HG03378 (cell line): ENCODE data around the gene BYSL.

Experiments
- ATAC-seq: cut with Tn5 transposase; IDR thresholded peaks from one replicate; pipeline ENCODE4 v1.9.1; 2021; ENCODE audit warnings: mild to moderate bottlenecking, moderate library complexity; ENCODE audit not compliant: unreplicated experiment

BYSL gene

DNA sequence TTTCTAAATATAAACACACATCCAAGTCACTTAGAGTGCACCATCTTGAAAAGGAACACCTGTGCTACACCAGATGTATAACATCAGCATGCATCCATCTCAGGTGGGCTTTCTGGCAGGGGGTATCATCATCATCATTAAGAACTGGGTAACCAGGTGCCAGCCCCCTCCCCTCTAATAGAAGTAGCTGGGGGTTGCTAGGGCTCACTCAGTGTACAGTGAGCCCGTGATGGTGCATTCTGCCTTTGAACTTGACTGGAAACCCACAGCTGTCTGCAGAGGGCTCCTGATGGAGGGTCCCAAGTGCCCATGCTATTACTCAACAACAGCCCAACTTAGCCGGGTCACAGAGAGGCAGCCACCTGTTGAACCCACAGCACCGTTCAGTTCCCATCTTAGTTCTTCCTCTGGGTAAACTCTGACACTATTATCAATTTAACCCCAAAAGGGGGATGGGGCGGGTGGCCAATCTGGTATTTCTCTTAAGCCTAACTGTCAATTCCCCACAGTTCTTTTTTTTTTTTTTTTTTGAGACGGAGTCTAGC lies 53.1 kb downstream of the BYSL start:
- ATAC-seq = no peak

DNA sequence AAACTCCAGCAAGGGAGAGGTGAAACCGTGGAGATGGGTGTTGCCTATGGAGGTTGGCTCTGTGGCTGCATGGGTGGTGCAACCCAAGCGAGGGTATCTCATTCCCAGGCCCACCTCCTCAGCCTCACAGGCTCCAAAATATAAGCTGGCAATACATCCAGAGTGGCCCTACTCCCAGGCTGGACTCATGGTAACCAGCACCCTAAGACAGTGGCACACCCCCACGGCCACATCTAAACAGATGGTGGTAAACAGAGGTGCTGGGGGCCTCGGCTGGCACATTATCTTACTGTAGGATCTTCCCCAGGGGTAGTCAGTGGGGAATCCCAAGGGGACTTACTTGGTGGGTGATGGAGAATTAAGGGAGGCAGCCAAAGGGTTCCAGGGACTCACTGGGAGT lies 54.0 kb downstream of the BYSL start:
- ATAC-seq = no peak

GRCh38 chr6:41976794-41977484 lies 55.6 kb downstream of the BYSL start:
- no peak for ATAC-seq
